ENCODE data around the gene MAJIN.
"Not testable (repeated sequence)": the region's sequence is repeated elsewhere in the genome, so short reads cannot be mapped to it uniquely, and the experiment has no call there.

Gene MAJIN, protein sequence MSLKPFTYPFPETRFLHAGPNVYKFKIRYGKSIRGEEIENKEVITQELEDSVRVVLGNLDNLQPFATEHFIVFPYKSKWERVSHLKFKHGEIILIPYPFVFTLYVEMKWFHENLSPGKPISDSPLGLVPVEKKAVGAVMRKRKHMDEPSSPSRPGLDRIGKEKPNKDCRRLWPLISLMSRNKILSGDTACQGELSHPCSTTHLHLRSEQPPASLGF

DNA sequence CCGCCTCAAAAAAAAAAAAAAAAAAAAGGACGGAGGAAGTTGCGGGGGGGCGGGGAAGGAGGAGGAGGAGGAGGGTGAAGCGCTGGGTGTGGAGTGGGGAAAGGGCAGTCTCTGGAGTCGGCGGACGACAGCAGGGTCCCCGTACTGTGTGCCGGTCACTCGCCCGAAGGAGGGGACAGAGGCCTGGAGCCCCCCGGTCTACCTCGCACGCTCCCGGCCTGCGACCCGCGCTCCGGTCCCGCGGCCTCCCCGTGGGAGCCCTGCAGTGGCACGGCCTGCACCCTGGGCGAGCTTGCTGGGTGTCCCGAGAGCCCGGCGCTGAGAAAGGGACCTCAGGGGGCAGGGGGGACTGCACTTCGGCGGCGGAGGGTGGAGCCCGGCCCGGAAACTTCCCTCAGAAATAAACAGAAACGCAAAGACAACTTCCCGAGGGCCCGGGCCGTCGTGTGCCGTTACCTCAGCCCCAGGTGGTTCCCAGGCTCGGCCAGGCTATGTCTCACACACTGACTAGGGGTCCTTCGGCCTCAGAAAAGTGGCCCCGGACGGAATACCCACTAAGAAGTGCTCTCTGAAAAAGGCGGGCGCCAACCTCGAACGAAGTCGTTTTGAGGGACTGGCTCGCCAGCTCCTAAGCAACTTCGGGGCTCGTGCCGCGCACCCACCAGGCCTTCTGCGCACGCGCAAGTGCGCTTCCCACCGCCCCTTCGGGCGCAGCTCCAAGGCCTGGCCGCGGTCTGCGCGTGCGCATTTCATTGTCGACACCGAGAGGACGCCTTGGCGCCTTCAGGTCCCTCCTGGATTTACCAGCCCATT lies at the start of gene MAJIN:
MAJIN (minus strand) TSS at position 688 of the 813 bp plus-strand sequence. CDS start 12,703 bp downstream, outside the sequence.
- DNase-seq (ENCODE audit: low read depth in 1 of 2, low spot score in 1 of 2), result peak; percentile 76 to 88

- no peak for DNase-seq (ENCODE audit: low read depth in 1 of 2, low spot score in 1 of 2)
Observed at GRCh38 chr11:65021509-65021908, 49.6 kb upstream of the MAJIN start.

- no peak for DNase-seq (ENCODE audit: low read depth in 1 of 2, low spot score in 1 of 2)
Observed at GRCh38 chr11:65021003-65021402, 49.1 kb upstream of the MAJIN start.

GRCh38 chr11:65019824-65020223 lies 47.9 kb upstream of the MAJIN start:
- DNase-seq (ENCODE audit: low read depth in 1 of 2, low spot score in 1 of 2), result no peak

GRCh38 chr11:65017937-65018336 lies 46.0 kb upstream of the MAJIN start:
- DNase-seq (ENCODE audit: low read depth in 1 of 2, low spot score in 1 of 2), result no peak

DNA sequence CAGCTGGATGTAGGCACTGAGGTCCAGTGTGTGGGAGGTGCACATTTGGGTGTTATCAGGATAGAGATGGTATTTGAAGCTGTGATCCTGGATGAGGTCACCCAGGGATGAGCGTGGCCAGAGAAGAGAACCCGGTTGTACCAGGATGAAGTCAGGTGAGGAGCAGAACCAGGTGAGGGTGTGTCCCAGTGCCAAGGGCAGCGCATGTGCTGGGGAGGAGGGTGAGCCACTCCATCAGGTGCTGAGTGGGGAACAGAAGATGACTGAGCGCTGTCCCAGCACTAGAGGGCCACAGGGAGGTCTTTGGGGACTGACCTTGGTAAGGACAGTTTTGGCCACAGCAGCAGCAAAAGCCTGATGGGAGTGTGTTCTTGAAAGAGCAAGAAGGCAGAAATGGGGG lies 44.8 kb upstream of the MAJIN start:
- no peak for DNase-seq (ENCODE audit: low read depth in 1 of 2, low spot score in 1 of 2)

GRCh38 chr11:65014726-65015227 lies 42.9 kb upstream of the MAJIN start:
- no peak for DNase-seq (ENCODE audit: low read depth in 1 of 2, low spot score in 1 of 2)

DNA sequence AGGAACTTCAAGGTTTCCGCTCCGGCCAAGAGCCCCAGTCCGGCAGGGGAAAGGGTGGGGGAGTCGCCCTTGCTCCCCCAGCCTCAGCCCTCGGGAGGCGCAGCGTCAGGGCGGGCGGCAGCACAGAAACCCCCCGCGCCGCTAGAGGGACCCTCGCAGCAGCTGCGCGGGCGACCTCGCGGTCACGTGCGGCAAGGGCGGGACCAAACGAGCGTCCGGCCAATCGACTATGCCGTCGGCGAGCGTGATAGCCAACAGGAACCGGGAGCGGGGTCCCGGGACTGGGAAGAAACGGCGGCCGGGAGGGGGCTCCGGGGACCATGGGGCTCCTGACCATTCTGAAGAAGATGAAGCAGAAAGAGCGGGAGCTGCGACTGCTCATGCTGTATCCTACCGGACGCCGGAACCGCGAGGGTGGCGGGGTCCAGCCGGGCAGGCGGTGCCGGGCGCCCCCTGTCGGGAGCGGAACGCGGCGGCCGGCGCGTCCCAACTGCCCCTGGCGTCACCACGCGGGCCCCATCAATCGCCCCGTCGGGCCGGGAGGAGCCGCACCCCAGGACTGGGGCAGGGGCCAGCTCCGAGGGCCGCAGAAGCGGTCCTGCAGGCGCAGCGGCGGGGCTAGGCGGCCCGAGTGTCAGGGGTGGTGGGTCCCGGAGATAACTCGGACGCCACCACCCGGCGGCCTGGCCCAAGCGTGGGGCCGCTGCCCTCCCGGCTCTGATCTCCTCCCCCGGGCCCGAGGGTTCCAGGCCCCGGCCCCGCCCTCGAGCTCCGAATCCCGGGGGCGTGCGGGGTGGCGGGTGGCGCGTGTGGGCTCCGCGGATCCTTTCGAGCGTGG lies 42.2 kb upstream of the MAJIN start, which contains the start of gene ARL2:
ARL2 (plus strand) TSS at position 273 of the 838 bp plus-strand sequence; CDS start at position 321, 48 bp downstream.
- DNase-seq (ENCODE audit: low read depth in 1 of 2, low spot score in 1 of 2), result peak; percentile 71 to 74

- peak; percentile 83 for DNase-seq (ENCODE audit: low read depth in 1 of 2, low spot score in 1 of 2)
Observed at GRCh38 chr11:65013130-65013887, 41.4 kb upstream of the MAJIN start.

- no peak for DNase-seq (ENCODE audit: low read depth in 1 of 2, low spot score in 1 of 2)
Observed at GRCh38 chr11:65008873-65009272, 37.0 kb upstream of the MAJIN start.

DNA sequence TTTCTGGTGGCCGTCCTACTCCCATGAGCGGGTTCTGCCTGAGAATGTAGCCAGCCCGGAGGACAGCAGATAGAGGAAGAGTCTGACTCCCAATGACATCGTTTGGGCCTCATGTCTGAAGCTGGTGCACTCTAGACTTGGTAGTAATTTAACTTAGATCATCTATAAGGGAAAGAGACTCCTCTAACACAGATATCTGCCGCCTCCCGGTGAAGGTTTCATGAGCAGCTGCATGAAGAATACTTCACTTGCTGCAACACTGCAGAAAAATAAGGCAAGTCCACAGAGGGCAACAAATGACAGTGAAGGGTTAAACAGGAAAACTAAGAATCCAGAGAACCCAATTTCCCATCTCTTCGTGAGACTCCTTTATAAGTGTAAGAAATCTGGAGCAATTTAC lies 36.1 kb upstream of the MAJIN start:
- no peak for DNase-seq (ENCODE audit: low read depth in 1 of 2, low spot score in 1 of 2)

- not testable (repeated sequence) for DNase-seq (ENCODE audit: low read depth in 1 of 2, low spot score in 1 of 2)
Observed at GRCh38 chr11:65003968-65004367, 32.1 kb upstream of the MAJIN start.

DNA sequence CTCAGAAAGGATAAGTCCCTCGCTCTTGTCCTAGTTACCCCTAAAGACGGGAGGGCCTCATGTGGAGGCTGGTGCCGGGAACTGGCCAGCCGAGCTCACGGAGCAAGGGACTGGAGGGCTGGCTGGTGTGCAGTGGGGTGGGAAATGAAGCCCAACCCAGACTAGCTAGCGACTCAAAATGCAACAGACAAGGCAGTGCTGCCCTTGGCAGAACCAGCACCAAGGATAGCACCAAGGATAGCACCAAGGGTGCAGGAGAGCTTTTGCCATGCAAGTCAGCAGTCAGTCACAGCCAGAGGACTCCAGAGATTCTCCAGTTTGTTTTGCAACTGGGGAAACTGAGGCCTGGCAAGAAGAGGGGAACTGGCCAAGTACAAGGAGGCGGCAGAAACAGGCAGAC lies 31.4 kb upstream of the MAJIN start:
- DNase-seq (ENCODE audit: low read depth in 1 of 2, low spot score in 1 of 2), result no peak

DNA sequence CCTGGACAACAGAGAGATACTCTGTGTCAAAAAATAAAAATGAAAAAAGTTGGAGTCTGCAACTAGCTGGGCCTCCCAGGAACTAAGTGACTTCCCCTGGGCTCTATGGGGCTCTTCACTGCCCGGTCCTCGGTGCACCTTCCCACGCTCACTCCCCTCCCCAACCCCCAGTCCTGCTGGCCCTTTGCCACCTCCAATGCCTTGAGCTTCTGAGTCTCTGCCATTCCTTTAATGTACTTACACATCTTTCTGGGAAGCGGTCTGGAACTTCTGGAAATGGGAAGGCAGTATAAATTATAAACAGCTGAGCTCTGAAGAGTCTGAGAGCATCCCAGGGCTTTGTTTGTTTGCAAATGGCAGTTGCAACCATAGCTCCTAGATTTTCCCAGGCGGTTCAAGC lies 30.8 kb upstream of the MAJIN start:
- no peak for DNase-seq (ENCODE audit: low read depth in 1 of 2, low spot score in 1 of 2)

DNA sequence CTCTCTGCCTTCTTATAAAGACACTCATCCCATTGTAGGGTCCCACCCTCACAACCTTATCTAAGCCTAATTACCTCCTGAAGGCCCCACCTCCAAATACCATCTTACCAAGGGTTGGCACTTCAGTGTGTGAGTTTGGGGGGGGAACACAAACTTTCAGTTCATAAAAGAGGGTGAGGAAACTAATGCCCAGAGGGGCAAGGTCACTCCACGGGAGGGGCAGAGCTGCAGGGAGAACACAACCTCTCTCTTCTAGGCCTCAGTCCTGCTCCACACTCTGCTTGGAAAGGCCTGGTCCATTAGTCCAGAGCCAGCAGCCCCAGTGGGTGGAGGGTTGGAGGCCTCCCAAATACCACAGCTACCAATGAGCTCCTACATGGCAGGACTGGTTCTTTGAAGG lies 27.6 kb upstream of the MAJIN start:
- DNase-seq (ENCODE audit: low read depth in 1 of 2, low spot score in 1 of 2), result no peak

- DNase-seq (ENCODE audit: low read depth in 1 of 2, low spot score in 1 of 2), result no peak
Observed at GRCh38 chr11:64998690-64999431, 27.0 kb upstream of the MAJIN start.

GRCh38 chr11:64998141-64998540 lies 26.2 kb upstream of the MAJIN start:
- no peak for DNase-seq (ENCODE audit: low read depth in 1 of 2, low spot score in 1 of 2)

DNA sequence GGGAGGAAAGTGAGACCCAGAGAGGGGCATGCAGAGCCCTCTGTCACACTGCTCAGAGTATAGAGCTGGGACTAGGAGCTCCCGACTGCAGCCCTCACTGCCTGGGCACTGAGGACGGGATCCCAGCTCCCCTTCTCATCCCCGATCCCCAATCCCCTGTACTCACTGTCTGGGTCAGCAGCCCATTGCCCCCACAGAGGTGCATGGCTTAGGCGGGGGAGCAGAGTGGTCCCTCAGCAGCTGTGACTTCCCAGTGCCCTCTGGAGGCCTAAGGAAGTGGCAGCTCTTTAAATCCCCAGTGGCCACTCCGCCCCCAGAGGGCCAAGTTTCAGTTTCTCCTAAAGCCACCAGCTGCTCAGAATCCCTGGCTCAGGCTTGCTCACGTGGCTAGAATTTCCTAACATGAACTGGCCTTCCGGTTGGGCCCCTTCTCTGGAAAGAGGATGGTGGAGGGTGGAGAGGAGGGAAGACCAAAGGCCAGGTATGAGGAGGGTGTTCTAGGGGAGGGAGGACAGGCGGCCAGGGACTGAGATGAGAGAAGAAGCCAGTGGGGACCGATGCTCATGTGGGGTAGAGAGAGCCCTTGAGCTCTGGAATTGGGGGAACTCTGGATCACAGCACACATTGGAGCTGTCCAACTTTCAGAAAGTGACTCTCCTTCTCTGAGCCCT lies 24.9 kb upstream of the MAJIN start, which contains the start of gene BATF2:
BATF2 (minus strand) TSS at position 262 of the 671 bp plus-strand sequence; CDS start at position 205, 57 bp downstream.
- no peak for DNase-seq (ENCODE audit: low read depth in 1 of 2, low spot score in 1 of 2)

DNA sequence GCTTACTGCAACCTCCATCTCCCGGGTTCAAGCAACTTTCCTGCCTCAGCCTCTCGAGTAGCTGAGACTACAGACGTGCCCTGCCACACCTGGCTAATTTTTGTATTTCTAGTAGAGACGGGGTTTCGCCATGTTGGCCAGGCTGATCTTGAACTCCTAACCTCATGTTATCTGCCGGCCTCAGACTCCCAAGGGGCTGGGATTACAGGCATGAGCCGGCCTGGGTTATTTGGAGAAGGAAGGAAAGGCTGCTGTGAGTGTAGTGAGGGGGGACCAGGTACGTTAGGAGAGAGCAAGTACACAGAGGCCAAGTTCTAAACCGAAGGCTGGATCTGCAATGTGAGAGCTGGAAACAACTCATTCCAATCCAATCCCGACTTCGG lies 24.4 kb upstream of the MAJIN start:
- no peak for DNase-seq (ENCODE audit: low read depth in 1 of 2, low spot score in 1 of 2)

All from stimulated activated CD4-positive, alpha-beta T cell treated with anti-CD3 and anti-CD28 coated beads, Interleukin-15, amount 100 ng/mL, for 1 hour (primary cell).